ENCODE data around the gene ACE. TPM values are rescaled to one million over a fixed set of nuclear protein-coding genes. Genes with fewer than 3 reads are reported as not detected.

ACE gene
- total and polyA plus RNA-seq, 4 experiments from 2014 or later = 1.8 to 56.7 (median 32.1) TPM

DNA sequence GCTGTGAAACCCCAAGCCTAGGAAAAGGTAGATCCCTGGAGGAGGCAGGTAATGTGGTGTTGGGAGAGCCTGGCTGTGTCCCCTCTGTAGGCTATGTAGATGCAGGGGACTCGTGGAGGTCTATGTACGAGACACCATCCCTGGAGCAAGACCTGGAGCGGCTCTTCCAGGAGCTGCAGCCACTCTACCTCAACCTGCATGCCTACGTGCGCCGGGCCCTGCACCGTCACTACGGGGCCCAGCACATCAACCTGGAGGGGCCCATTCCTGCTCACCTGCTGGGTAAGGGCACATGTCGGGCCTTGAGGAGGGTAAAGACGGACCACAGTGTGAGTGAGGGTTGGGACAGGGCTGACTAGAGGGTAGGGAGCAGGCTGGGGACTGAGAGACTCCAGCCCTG lies 12.0 kb downstream of the ACE start:
- no peaks in the 10 kb centered on the region for H3K4me1 Mint-ChIP-seq
- no peaks in the 10 kb centered on the region for H3K4me1 ChIP-seq (ENCODE audit: insufficient read depth, low read length)
- no peaks in the 10 kb centered on the region for H3K9me3 Mint-ChIP-seq
- H3K4me3 ChIP-seq (ENCODE audit: low read length in 2 of 2) = no peak overlapping the region
- ChIA-PET POLR2A (ENCODE audit: partially characterized antibody) (no interaction called here), CTCF (ENCODE audit: partially characterized antibody) (no interaction called here)
- no peaks in the 10 kb centered on the region for H3K27me3 ChIP-seq (ENCODE audit: insufficient read depth, low read length)
- intact Hi-C loops (cut with micrococcal nuclease) = no loop called here
- no peaks in the 10 kb centered on the region for H3K36me3 ChIP-seq (ENCODE audit: insufficient read depth, low read length)
- H3K27ac ChIP-seq (ENCODE audit: low read depth, low read length) = no peak overlapping the region
- no peak for DNase-seq
- no peak overlapping the region for H3K4me3 Mint-ChIP-seq
- no peaks in the 10 kb centered on the region for H3K9me3 ChIP-seq (ENCODE audit: control insufficient read depth in 1 of 2, low read length in 2 of 2)
- H3K27ac Mint-ChIP-seq = no peak overlapping the region
- peaks cover 0 to 12% of the 10 kb centered on the region in 2 donors for H3K36me3 Mint-ChIP-seq
- no peaks in the 10 kb centered on the region for H3K27me3 Mint-ChIP-seq

DNA sequence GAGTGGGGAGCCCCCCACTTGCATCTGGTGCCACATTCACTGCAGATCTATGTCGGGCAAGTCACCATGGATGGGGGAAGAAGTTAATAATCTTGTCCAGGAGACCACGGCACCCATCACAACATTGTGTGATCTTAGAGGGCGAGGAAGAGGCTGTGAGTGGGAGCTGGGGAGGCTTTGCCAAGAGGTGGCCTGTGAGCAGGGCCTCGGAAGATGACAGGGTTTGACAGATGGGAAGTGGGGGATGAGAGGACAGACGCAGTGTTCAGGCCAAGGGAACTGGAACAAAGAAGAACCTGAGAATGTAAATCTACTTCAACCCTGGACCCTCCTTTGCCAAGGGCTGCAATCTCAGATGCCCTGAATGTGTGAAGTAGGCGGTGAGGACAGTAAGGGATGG lies 12.4 kb downstream of the ACE start:
- H3K27me3 Mint-ChIP-seq = no peaks in the 10 kb centered on the region
- no peak overlapping the region for H3K27ac Mint-ChIP-seq
- H3K4me3 Mint-ChIP-seq = no peak overlapping the region
- no peaks in the 10 kb centered on the region for H3K27me3 ChIP-seq (ENCODE audit: insufficient read depth, low read length)
- no peaks in the 10 kb centered on the region for H3K4me1 Mint-ChIP-seq
- no peaks in the 10 kb centered on the region for H3K9me3 Mint-ChIP-seq
- no peak for DNase-seq
- H3K4me3 ChIP-seq (ENCODE audit: low read length in 2 of 2) = no peak overlapping the region
- H3K27ac ChIP-seq (ENCODE audit: low read depth, low read length) = no peak overlapping the region
- no peaks in the 10 kb centered on the region for H3K4me1 ChIP-seq (ENCODE audit: insufficient read depth, low read length)
- no peaks in the 10 kb centered on the region for H3K9me3 ChIP-seq (ENCODE audit: control insufficient read depth in 1 of 2, low read length in 2 of 2)
- peaks cover 0 to 12% of the 10 kb centered on the region in 2 donors for H3K36me3 Mint-ChIP-seq
- no peaks in the 10 kb centered on the region for H3K36me3 ChIP-seq (ENCODE audit: insufficient read depth, low read length)
- CTCF ChIA-PET (ENCODE audit: partially characterized antibody) = no interaction called here
- intact Hi-C loops (cut with micrococcal nuclease) = no loop called here
- POLR2A ChIA-PET (ENCODE audit: partially characterized antibody) = no interaction called here

DNA sequence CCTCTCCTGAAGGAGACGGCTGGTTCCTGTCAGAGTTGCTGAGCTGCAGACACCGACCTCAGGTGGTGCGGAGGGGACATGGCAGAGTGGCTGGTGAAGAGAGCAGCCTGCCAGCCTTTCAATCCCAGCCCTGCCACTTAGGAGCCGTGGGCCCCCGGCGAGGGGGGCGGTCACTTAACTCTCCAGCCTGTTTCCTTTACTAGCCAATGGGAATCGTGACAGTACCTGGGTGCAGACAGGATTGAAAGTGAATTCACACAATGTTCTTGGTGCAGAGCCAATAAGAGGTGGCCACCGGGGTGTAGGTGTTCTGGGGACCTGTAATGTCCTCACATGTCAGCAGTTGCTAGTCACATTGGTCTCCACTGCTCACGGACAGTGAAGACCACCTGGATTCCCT lies 13.5 kb downstream of the ACE start:
- intact Hi-C loops (cut with micrococcal nuclease) = no loop called here
- Mint-ChIP-seq H3K4me3 (no peak overlapping the region), H3K36me3 (peaks cover 0 to 12% of the 10 kb centered on the region in 2 donors), H3K9me3 (no peaks in the 10 kb centered on the region), H3K27ac (peak overlapping the region in 1 of 7 donors; percentile 11), H3K4me1 (no peaks in the 10 kb centered on the region), H3K27me3 (no peaks in the 10 kb centered on the region)
- Histone ChIP-seq H3K27ac (ENCODE audit: low read depth, low read length) (no peak overlapping the region), H3K36me3 (ENCODE audit: insufficient read depth, low read length) (no peaks in the 10 kb centered on the region), H3K27me3 (ENCODE audit: insufficient read depth, low read length) (no peaks in the 10 kb centered on the region), H3K4me3 (ENCODE audit: low read length in 2 of 2) (no peak overlapping the region), H3K4me1 (ENCODE audit: insufficient read depth, low read length) (no peaks in the 10 kb centered on the region), H3K9me3 (ENCODE audit: control insufficient read depth in 1 of 2, low read length in 2 of 2) (no peaks in the 10 kb centered on the region)
- ChIA-PET POLR2A (ENCODE audit: partially characterized antibody) (no interaction called here), CTCF (ENCODE audit: partially characterized antibody) (no interaction called here)
- DNase-seq = no peak

DNA sequence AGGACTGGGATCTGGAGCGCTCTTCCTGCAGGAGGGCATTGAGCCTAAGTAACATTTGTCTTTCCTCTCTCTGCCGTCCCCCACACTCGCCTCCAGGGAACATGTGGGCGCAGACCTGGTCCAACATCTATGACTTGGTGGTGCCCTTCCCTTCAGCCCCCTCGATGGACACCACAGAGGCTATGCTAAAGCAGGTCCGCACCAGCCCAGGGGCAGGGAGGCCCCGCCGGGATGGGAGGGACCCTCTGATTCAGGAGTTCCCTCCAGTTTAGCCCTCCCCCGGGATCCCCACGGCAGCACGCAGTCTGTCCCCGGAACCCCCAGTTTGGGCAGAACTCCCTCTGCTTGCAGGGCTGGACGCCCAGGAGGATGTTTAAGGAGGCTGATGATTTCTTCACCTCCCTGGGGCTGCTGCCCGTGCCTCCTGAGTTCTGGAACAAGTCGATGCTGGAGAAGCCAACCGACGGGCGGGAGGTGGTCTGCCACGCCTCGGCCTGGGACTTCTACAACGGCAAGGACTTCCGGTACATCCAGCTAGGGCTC lies 14.1 kb downstream of the ACE start:
- intact Hi-C loops (cut with micrococcal nuclease) = no loop called here
- peaks cover 0 to 9% of the 10 kb centered on the region in 2 donors for H3K36me3 Mint-ChIP-seq
- no peak overlapping the region for H3K4me3 Mint-ChIP-seq
- H3K27me3 Mint-ChIP-seq = no peaks in the 10 kb centered on the region
- H3K4me3 ChIP-seq (ENCODE audit: low read length in 2 of 2) = no peak overlapping the region
- no peaks in the 10 kb centered on the region for H3K36me3 ChIP-seq (ENCODE audit: insufficient read depth, low read length)
- no peak overlapping the region for H3K27ac Mint-ChIP-seq
- no peaks in the 10 kb centered on the region for H3K4me1 Mint-ChIP-seq
- no peaks in the 10 kb centered on the region for H3K27me3 ChIP-seq (ENCODE audit: insufficient read depth, low read length)
- POLR2A ChIA-PET (ENCODE audit: partially characterized antibody) = no interaction called here
- no peaks in the 10 kb centered on the region for H3K9me3 Mint-ChIP-seq
- no peaks in the 10 kb centered on the region for H3K4me1 ChIP-seq (ENCODE audit: insufficient read depth, low read length)
- no peak overlapping the region for H3K27ac ChIP-seq (ENCODE audit: low read depth, low read length)
- no peaks in the 10 kb centered on the region for H3K9me3 ChIP-seq (ENCODE audit: control insufficient read depth in 1 of 2, low read length in 2 of 2)
- CTCF ChIA-PET (ENCODE audit: partially characterized antibody) = interaction anchor here (1.7 kb wide), 1 partner anchor 12 kb away, joined by 7 read pairs; no protein-coding TSS in a partner anchor
- no peak for DNase-seq

DNA sequence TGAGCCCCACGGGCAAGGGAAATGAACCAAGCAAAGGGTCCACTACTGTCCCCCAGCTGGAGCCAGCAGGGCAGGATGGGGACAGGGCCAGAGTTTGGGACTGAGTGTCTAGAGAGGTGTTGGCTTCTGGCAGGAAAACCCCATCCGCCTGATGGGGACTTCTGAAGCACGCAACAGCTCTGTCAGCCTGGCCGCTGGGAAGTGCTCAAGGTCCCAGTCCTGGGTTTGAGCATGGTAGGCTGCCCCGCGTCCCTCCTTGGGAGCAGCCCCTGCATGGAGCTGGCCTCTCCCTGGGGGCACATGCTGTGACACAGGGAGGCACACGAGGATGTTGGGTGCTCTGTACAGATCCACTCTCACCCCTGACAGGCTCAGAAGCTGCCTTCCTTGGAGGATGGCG lies 14.6 kb downstream of the ACE start:
- no peak for DNase-seq
- Histone ChIP-seq H3K27ac (ENCODE audit: low read depth, low read length) (no peak overlapping the region), H3K4me3 (ENCODE audit: low read length in 2 of 2) (no peak overlapping the region), H3K9me3 (ENCODE audit: control insufficient read depth in 1 of 2, low read length in 2 of 2) (no peaks in the 10 kb centered on the region), H3K36me3 (ENCODE audit: insufficient read depth, low read length) (no peaks in the 10 kb centered on the region), H3K4me1 (ENCODE audit: insufficient read depth, low read length) (no peaks in the 10 kb centered on the region), H3K27me3 (ENCODE audit: insufficient read depth, low read length) (no peaks in the 10 kb centered on the region)
- Mint-ChIP-seq H3K9me3 (no peaks in the 10 kb centered on the region), H3K4me1 (no peaks in the 10 kb centered on the region), H3K4me3 (no peak overlapping the region), H3K27me3 (no peaks in the 10 kb centered on the region), H3K36me3 (peaks cover 0 to 6% of the 10 kb centered on the region in 2 donors), H3K27ac (no peak overlapping the region)
- CTCF ChIA-PET (ENCODE audit: partially characterized antibody) = interaction anchor here (1.7 kb wide), 1 partner anchor 12 kb away, joined by 7 read pairs; no protein-coding TSS in a partner anchor
- POLR2A ChIA-PET (ENCODE audit: partially characterized antibody) = no interaction called here
- intact Hi-C loops (cut with micrococcal nuclease) = no loop called here

DNA sequence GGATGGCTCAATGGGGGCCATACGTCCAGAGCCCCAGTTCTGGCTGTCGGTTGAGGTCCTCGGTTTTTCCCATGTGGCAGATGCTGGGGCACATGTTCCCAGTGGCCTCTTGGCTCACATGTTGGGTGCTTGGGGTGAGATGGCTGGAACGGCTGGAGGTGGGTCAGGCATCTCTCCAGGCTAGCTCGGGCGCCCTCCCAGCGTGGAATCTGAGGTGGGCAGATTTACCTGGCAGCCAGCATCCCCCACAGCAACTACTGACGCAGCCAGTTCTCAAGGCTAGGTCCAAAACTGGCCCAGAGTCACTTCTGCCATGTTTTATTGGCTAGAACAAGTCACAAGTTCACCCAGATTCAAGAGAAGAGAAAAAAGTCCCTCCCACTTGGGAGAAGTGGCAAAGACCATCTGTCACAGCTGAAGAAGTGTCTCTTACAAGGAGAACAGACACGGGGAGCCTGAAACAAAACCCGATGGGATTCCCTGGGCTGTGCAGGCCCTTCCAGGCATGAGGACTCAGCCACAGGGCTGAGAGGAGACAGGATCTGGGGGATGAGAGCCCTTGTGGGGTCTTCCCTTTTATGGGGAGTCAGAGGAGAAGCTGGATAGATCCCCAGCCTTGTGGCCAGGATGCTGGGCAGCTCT lies 15.2 kb downstream of the ACE start:
- Histone ChIP-seq H3K27me3 (ENCODE audit: insufficient read depth, low read length) (no peaks in the 10 kb centered on the region), H3K4me3 (ENCODE audit: low read length in 2 of 2) (no peak overlapping the region), H3K4me1 (ENCODE audit: insufficient read depth, low read length) (no peaks in the 10 kb centered on the region), H3K36me3 (ENCODE audit: insufficient read depth, low read length) (no peaks in the 10 kb centered on the region), H3K27ac (ENCODE audit: low read depth, low read length) (no peak overlapping the region), H3K9me3 (ENCODE audit: control insufficient read depth in 1 of 2, low read length in 2 of 2) (no peaks in the 10 kb centered on the region)
- ChIA-PET POLR2A (ENCODE audit: partially characterized antibody) (no interaction called here), CTCF (ENCODE audit: partially characterized antibody) (interaction anchor here (1.7 kb wide), 1 partner anchor 13 kb away, joined by 7 read pairs; no protein-coding TSS in a partner anchor)
- H3K4me3 Mint-ChIP-seq = no peak overlapping the region
- no peak for DNase-seq
- intact Hi-C loops (cut with micrococcal nuclease) = no loop called here
- H3K4me1 Mint-ChIP-seq = no peaks in the 10 kb centered on the region
- H3K27me3 Mint-ChIP-seq = no peaks in the 10 kb centered on the region
- no peaks in the 10 kb centered on the region for H3K9me3 Mint-ChIP-seq
- H3K27ac Mint-ChIP-seq = no peak overlapping the region
- H3K36me3 Mint-ChIP-seq = peaks cover 0 to 6% of the 10 kb centered on the region in 2 donors

DNA sequence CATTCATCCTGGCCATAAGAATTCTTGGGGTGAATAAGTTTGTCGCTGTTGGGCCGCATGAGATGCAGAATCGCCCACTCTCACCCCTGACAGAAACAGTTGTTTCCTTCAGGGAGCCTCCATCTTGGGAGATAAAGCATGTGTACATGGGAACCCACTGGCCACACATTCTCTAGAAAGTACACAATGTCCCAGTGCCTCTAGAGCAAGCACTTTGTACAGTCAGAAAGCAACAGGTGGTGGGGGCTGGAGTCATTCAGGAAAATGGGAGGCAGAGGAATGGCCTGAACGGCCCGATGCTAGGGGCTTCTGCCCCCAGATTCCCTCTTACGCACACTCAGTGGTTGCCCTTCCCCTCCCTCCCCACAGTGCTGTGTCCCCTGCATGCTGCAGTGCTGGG lies 16.1 kb downstream of the ACE start:
- no peak overlapping the region for H3K27ac ChIP-seq (ENCODE audit: low read depth, low read length)
- Mint-ChIP-seq H3K27ac (peak overlapping the region in 2 of 7 donors; percentile 23 to 61), H3K36me3 (peaks cover 0 to 6% of the 10 kb centered on the region in 2 donors), H3K4me1 (no peaks in the 10 kb centered on the region), H3K27me3 (no peaks in the 10 kb centered on the region), H3K4me3 (no peak overlapping the region), H3K9me3 (no peaks in the 10 kb centered on the region)
- no peak for DNase-seq
- CTCF ChIA-PET (ENCODE audit: partially characterized antibody) = no interaction called here
- no peaks in the 10 kb centered on the region for H3K9me3 ChIP-seq (ENCODE audit: control insufficient read depth in 1 of 2, low read length in 2 of 2)
- no peaks in the 10 kb centered on the region for H3K27me3 ChIP-seq (ENCODE audit: insufficient read depth, low read length)
- intact Hi-C loops (cut with micrococcal nuclease) = no loop called here
- no peaks in the 10 kb centered on the region for H3K4me1 ChIP-seq (ENCODE audit: insufficient read depth, low read length)
- H3K36me3 ChIP-seq (ENCODE audit: insufficient read depth, low read length) = no peaks in the 10 kb centered on the region
- POLR2A ChIA-PET (ENCODE audit: partially characterized antibody) = no interaction called here
- H3K4me3 ChIP-seq (ENCODE audit: low read length in 2 of 2) = no peak overlapping the region
